Fibroblast of pulmonary artery (primary cell): Measurements from ENCODE around the gene AMPD3.

Experiments
- DNase-seq: peaks from one replicate; pipeline ENCODE4 v3.0.0-alpha.2; 2010; ENCODE audit warnings: low read depth
- H3K4me3 ChIP-seq: replicated peaks from 2 replicates; pipeline ENCODE4 v1.5.1; 2011; ENCODE audit warnings: low read depth, mild to moderate bottlenecking, control low read depth, low read length, moderate library complexity
- CTCF ChIP-seq: IDR thresholded peaks from 2 replicates; pipeline ENCODE4 v1.5.1; 2011; ENCODE audit warnings: mild to moderate bottlenecking, control low read depth, low read length, inconsistent platforms; ENCODE audit errors: missing control alignments

Gene AMPD3

GRCh38 chr11:10483174-10483573, 28.1 kb downstream of the AMPD3 start:
- DNase-seq: no peak
- no peak overlapping the region for H3K4me3 ChIP-seq
- TF ChIP-seq CTCF: no peak

- no peak for DNase-seq
- no peak overlapping the region for H3K4me3 ChIP-seq
- no peak for TF ChIP-seq CTCF
Observed at GRCh38 chr11:10483584-10483983, 28.5 kb downstream of the AMPD3 start.

- H3K4me3 ChIP-seq: no peak overlapping the region
- no peak for TF ChIP-seq CTCF
- DNase-seq: no peak
Observed at GRCh38 chr11:10484461-10485180, 29.6 kb downstream of the AMPD3 start.

- no peak for DNase-seq
- TF ChIP-seq CTCF: no peak
- H3K4me3 ChIP-seq: no peak overlapping the region
Observed at GRCh38 chr11:10485646-10486045, 30.6 kb downstream of the AMPD3 start.

- DNase-seq: no peak
- TF ChIP-seq CTCF: no peak
- no peak overlapping the region for H3K4me3 ChIP-seq
Observed at GRCh38 chr11:10486161-10486840, 31.2 kb downstream of the AMPD3 start.

GRCh38 chr11:10487002-10487647, 32.1 kb downstream of the AMPD3 start:
- no peak for DNase-seq
- H3K4me3 ChIP-seq: no peak overlapping the region
- TF ChIP-seq CTCF: no peak
